Caki2 (cell line): ENCODE results near the gene GRM1. TPM values are rescaled to one million over a fixed set of nuclear protein-coding genes. Genes with fewer than 3 reads are reported as not detected.
"Not testable (repeated sequence)": the region's sequence is repeated elsewhere in the genome, so short reads cannot be mapped to it uniquely, and the experiment has no call there.

ENCODE experiments used
- DNase-seq: peaks from one replicate; pipeline ENCODE4 v3.0.0-alpha.2; 2015; ENCODE audit warnings: low read depth
- in situ Hi-C: cut with HindIII; loops from 2 replicates; pipeline ENCODE4 v1.10.0; 2016; ENCODE audit warnings: low sequenced_read_pairs, low pct_unique_long_range_greater_than_20kb, mixed read lengths
- total RNA-seq: library from RNA; depleted of rRNA; stranded (reverse); fragments of >200 nt; shearing (Covaris generic); gene quantifications from 2 replicates; pipeline ENCODE4 v1.2.3, GENCODE V29; 2014; ENCODE audit warnings: low replicate concordance

GRM1 gene
- total RNA-seq, 1 experiment from 2014 or later, result 0.41 TPM

DNA sequence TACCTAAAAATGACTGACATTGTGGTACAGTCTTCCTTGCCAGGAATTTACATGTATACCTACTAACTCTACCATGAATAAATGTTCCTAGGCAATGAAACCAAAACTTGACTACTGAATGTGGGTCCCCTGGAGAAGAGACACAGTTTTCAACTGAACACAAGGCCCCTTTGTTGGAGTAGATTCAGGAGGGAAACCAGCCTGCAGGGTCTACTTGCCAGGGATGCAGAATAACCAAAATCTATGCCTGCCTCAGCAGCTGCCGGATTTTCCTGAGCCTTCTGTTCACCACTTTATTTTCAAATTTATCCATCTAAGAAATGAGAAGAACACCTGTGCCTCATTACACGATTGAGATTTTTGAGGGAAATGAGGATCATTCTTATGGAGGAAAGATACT, 211.9 kb downstream of the GRM1 start:
- in situ Hi-C loops, result no loop called here
- no peak for DNase-seq

DNA sequence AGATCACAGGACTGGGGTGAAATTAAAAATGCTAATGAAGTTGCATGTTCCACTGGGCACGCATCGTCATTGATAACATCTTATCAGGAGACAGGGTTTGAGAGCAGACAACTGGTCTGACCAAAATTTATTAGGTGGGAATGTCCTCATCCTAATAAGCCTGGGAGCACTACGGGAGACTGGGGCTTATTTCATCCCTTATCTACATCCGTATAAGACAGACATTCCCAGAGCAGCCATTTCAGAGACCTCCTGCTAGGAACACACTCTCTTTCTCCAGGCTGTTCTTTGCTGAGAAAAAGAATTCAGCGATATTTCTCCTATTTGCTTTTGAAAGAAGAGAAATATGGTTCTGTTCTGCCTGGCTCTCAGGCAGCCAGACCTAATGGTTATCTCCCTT, 214.8 kb downstream of the GRM1 start:
- DNase-seq, in situ Hi-C loops: not testable (repeated sequence)

DNA sequence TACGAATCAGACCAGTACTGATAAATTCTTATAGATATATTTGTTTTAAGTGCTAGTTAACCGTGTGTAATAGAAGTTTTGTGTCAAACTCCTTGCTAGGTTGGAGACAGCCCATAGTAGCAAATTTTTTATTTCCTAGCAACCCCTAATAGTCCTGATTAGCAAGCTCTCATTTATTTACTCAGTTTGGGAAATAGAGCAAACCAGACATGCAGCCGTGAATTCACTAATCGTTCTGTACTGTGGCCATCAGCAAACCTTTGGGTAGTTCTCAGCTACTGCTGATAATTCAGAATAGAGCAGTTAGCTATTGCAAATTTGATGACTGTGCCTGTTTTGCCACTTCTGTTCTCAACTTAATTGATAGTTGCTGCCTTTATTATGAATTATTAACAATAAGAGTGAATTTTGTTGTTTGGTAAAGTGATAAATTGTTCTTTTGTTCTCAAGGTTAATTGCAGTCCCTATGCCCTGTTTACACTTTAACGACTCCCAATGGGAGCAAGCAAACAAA, 215.8 kb downstream of the GRM1 start:
- no peak for DNase-seq
- in situ Hi-C loops, result no loop called here

DNA sequence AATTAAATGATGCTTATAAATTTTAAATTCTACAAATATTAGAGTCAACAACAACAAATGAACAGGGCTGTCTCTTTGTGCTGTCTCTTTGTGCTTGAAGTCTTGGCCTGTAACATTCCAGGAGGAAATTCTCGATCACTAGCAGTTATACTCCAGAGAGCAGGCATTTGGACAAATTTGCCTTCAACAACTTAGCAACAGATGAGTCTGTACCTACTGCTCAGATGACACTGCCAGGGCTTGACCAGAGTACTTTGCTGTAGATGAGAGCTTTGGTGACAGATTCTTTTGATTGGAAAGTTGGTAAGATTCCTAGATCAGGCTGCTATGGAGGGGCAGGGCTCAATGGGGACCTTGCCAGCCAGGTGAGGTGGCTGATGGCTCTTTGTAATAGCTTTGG, 217.2 kb downstream of the GRM1 start:
- in situ Hi-C loops, result no loop called here
- DNase-seq, result no peak

DNA sequence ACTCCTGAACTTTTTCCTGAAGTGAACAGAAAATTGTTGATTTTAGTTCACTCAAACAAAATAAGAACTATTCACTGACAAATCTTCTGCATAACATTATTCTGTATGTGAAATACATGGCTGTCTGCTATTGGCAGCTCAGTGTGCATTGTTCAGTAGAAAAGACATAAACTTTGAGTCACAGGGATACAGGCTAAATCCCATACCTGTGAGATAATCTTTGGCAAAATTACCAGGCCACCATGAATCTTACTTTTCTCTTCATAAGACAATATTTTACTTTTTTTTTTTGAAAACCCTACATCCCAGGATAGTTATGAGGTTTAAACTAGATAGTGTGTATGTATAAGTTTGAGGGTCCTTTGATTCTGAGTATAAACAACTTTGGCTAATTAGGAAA, 224.8 kb downstream of the GRM1 start:
- no peak for DNase-seq
- in situ Hi-C loops, result no loop called here

DNA sequence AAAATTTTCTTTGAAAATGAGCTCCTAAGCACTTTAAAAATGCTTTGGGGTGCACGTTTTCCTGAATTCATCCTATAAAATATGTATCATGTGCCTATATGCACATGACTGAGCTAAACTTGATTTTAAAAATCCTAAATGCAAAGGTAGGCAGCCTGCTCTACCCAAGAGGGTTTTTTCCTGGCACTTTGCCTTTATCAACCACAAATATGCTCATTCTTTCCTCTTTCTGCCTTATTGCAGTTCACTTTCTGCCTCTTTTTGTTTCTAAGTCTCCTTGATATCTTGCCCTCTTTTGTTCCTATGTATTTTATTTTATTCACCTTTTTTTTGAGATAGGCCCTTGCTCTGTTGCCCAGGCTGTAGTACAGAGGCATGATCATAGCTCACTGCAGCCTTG, 229.3 kb downstream of the GRM1 start:
- in situ Hi-C loops, result no loop called here
- no peak for DNase-seq

DNA sequence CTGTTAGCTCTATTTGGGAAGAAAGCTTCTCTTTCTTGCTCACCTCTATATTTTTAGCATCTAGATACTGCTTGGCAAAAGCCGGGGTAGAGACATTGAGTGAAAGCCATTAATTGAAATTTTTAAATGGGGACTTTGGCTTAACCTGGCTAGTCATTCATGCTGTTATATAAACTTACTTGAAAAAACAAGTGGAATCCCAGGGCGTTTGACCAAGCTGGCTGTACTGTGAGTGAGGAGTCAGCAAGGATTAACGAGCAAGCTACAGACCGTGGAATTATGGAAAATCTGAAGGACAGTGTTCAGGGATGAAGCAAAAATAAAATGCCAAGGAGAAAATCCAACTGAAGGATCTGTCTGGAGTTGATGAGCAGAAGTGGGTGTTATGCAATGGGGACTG, 232.0 kb downstream of the GRM1 start:
- in situ Hi-C loops, result no loop called here
- DNase-seq, result no peak

DNA sequence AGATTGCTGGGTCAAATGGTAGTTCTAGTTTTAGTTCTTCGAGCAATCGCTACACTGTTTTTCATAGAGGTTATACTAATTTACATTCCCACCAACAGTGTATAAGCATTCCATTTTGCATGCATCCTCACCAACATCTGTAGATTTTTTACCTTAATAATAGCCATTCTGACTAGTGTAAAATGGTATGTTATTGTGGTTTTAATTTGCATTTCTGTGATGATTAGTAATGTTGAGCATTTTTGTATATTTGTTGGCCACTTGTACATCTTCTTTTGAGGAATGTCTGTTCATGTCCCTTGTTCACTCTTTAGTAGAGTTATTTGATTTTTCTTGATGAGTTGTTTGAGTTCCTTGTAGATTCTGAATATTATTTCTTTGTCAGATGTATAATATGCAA, 236.2 kb downstream of the GRM1 start:
- DNase-seq, result no peak
- in situ Hi-C loops, result no loop called here

DNA sequence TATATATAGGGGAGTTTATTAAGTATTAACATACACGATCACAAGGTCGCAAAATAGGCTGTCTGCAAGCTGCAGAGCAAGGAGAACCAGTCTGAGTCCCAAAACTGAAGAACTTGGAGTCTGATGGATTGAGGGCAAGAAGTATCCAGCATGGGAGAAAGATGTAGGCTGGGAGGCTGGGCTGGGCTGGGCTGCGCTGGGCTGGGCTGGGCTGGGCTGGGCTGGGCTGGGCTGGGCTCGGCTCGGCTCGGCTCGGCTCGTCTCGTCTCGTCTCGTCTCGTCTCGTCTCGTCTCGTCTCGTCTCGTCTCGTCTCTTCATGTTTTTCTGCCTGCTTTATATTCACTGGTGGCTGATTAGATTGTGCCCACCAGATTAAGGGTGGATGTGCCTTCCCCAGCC, 238.6 kb downstream of the GRM1 start:
- no peak for DNase-seq
- in situ Hi-C loops, result no loop called here

DNA sequence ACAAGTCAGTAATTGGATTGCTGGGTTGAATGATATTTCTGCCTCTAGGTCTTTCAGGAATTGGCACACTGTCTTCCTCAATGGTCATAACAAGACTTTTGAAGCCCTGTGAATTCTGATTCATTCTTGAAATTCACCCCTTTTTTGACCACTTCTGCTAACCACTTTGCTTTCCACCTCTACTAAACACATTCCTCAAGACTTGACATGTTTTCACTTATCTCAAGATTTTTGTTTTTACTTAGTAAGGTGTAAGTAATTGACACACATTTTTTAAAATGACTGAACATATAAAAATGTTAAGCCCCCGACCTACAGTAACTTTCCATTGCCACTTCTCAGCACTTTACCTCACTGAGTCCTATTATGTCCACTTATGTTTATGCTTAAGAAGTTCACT, 239.1 kb downstream of the GRM1 start:
- in situ Hi-C loops, result no loop called here
- DNase-seq, result no peak

DNA sequence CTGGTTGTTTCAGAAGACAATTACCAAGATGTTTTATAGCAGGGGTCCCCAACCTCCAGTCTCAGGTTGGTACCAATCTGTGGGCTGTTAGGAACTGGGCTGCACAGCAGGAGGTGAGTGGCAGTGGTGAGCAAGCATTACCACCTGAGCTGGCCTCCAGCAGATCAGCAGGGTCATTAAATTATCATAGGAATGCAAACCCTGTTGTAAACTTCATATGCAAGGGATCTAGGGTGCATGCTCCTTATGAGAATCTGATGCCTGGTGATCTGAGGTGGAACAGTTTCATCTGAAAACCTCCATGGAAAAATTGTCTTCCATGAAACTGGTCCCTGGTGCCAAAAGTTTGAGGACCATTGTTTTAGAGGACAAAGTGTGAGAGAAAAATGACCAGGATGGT, 240.6 kb downstream of the GRM1 start:
- in situ Hi-C loops, result no loop called here
- DNase-seq, result no peak

DNA sequence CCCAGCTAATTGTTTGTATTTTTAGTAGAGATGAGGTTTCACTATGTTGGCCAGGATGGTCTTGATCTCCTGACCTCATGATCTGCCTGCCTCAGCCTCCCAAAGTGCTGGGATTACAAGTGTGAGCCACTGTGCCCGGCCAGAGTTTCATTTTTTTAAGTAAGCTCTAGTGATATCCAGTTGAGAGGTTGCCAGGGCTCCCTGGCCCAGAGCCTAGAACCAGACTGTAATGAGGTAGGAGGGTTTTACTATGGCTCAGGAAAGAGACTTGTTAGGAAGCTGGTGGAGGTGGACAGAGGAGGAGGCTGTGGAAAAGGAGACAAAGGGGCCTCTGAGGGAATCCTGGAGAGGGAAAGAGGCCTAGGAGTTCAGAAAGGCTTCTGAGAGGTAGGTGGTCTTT, 242.3 kb downstream of the GRM1 start:
- DNase-seq, in situ Hi-C loops: not testable (repeated sequence)

DNA sequence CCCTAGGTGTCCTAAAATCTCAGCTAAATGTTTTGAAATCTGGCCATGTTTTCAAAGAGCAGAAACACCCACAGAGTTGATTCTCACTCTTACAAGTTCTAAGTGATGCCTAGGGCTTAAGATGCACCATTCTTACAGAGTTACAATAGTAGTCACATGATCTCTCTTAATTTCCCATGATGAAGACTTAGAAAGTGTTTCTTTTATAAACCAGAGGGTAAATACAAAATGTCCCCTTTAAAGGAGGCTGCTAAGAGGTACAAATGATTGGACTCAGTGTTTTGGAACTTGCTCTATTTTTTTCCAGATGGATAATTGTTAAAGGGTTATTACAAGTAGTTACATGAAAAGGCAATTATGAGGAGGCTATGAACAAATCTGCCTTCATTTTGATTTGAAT, 244.6 kb downstream of the GRM1 start:
- in situ Hi-C loops, result no loop called here
- no peak for DNase-seq

DNA sequence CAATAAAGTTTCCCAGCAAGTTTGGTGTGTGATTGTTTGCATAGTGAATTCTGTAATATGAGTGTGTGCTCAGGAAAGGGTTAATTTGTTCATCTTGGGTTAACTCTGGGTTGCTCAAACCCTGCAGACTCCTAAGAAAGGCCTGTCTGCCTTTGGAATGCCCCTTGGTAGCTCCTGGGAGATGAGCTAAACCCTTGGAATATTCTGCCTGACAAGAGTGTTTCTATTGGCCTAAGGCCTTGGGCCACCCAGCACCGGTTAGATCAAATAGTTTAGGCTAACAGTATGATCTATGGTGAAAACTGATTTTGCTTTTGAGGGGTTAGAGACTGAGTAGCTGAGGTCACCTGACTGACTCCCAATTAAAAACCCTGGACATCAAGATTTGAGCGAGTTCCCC, 248.3 kb downstream of the GRM1 start:
- DNase-seq, result no peak
- in situ Hi-C loops, result no loop called here

DNA sequence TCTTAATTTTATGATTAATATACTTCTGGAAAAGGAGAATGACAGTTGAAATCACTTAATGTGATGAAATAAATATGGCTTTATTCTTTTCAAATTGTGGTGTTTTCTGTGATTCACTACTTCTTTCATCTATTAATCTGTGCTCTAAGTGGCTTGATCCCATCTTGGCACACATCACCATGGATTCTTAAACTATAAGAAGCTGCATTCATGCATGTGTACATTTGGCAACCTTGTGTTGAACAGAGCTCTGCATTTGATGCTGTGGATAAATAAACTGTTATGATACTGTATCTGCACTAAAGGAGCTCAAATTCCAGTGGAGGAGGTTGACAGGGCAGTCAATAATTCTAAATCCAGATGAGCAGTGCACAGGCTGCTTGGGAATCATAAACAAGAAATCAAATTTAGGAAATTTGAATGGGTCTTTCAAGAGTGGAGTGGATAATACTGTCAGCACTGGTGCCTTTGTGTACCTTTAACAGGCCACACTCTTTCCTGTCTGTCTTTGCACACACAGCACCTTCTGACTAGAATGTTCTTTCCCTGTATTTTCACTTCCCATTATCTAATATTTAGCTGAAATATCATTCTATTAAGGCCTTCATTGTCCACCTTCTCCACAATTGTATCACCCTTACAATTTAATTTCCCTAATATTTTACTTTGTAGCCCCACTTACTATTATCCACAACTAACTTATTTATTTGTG, 252.9 kb downstream of the GRM1 start:
- in situ Hi-C loops, result no loop called here
- no peak for DNase-seq

DNA sequence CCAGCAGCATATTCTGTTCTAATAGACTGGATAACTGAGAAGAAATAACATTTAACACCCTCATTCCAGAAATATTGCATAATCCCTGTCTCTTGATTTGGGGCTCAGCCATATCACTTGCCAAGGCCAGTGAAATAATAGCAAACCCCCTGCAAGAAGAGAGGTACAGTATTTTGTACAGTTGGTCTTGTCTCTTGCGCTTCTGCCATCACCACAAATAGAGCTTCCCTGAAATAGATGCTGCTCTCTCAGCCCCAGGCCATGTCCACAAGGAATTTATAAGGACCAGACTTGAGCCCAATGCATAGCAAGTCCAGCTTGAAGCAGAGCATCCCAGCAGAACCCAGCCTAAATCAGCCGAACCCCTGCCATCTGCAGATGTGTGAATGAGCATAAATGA, 254.0 kb downstream of the GRM1 start:
- in situ Hi-C loops, result no loop called here
- no peak for DNase-seq

DNA sequence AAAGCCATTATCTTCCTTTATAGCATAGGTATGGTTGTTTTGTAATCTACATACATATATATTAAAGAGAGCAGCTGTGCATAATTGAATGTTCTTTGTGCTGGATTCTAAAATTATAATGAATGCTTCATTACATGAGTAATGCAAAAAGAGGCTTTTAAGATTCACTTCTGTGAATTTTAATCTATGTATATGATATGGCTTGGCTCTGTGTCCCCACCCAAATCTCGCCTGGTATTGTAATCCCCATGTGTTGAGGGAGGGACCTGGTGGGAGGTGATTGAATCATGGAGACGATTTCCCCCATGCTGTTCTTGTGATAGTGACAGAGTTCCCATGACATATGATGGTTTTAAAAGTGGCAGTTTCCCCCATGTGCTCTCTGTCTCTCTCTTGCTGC, 255.4 kb downstream of the GRM1 start:
- DNase-seq, result no peak
- in situ Hi-C loops, result no loop called here

DNA sequence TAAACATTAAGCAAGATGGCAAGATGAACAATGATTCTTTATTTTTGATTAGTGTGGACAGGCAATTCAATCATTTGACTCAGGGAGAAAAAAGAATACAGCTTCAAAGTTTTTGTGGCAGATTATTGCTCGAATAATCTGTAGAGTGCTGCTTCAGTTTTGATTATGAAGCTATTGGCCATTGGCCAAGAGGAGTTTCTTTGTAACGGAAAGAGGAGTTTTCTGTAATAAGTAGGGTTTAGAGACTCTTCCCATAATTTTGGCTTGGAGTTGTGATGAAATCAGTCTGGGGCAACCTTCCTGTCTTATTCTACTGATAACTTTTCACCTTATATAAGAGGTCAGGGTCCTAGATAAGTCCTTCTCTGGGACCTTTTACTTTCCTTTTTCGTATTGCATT, 258.1 kb downstream of the GRM1 start:
- in situ Hi-C loops, result no loop called here
- DNase-seq, result no peak

DNA sequence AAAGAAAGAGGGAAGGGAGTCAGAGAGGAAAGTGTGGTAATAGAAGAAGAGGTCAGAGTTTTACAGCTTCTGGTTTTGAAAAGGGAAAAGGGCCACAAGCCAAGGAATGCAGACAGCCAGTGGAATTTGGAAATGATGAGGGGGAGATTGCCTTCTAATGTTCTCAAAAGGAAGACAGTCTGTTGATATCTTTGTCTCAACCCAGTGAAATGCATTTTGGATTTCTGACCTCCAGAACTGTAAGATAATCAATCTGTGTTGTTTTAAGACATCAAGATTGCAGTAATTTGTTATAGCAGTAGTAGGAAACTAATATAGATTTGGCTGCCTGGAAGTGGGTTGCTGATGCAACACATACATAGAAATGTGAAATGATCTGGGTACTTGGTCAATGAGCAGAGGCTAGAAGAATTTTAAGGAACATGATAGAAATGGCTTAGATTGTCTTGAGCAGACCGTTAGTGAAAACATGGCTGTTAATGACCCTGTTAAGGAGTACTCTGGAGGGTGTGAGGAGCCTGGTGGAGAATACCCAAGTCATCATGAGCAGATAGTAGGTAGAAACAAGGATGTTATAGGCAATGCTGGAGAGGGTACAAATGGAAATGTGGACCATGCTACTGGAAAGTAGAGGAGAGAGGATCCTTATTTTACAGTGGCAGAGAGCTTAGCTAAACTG, 259.0 kb downstream of the GRM1 start:
- no peak for DNase-seq
- in situ Hi-C loops, result no loop called here
